Ishikawa (cell line): Measurements from ENCODE around the gene RAD51B.

Experiments
- CEBPB ChIP-seq: IDR thresholded peaks from 2 replicates; pipeline ENCODE4 v1.6.1; 2012
- CREB1 ChIP-seq: IDR thresholded peaks from 2 replicates; pipeline ENCODE4 v1.6.1; 2012; ENCODE audit warnings: low read depth
- EGR1 ChIP-seq: IDR thresholded peaks from 2 replicates; pipeline ENCODE4 v1.6.1; 2012
- EP300 ChIP-seq: IDR thresholded peaks from 2 replicates; pipeline ENCODE4 v1.6.1; 2012; ENCODE audit warnings: borderline replicate concordance
- FOXM1 ChIP-seq: IDR thresholded peaks from 2 replicates; pipeline ENCODE4 v1.6.1; 2012; ENCODE audit warnings: low read depth, borderline replicate concordance
- NFIC ChIP-seq: IDR thresholded peaks from 2 replicates; pipeline ENCODE4 v1.6.1; 2012
- RAD21 ChIP-seq: IDR thresholded peaks from 2 replicates; pipeline ENCODE4 v1.6.1; 2012; ENCODE audit warnings: low read depth
- TAF1 ChIP-seq: IDR thresholded peaks from 2 replicates; pipeline ENCODE4 v1.6.1; 2012; ENCODE audit warnings: low read depth, mild to moderate bottlenecking
- TCF12 ChIP-seq: IDR thresholded peaks from 2 replicates; pipeline ENCODE4 v1.6.1; 2012; ENCODE audit warnings: low read depth
- TEAD4 ChIP-seq: IDR thresholded peaks from 2 replicates; pipeline ENCODE4 v1.6.1; 2012
- YY1 ChIP-seq: IDR thresholded peaks from 2 replicates; pipeline ENCODE4 v1.6.1; 2012; ENCODE audit warnings: low read depth
- ZBTB7A ChIP-seq: IDR thresholded peaks from 2 replicates; pipeline ENCODE4 v1.6.1; 2012; ENCODE audit warnings: low read depth
- TF ChIP-seq, protein P1 (sequence below): IDR thresholded peaks from 2 replicates; pipeline ENCODE4 v1.6.1; 2012
- TF ChIP-seq, protein P2 (sequence below): IDR thresholded peaks from 2 replicates; pipeline ENCODE4 v1.6.1; 2012
- TF ChIP-seq, protein P3 (sequence below): IDR thresholded peaks from 2 replicates; pipeline ENCODE4 v1.6.1; 2012; ENCODE audit warnings: low read depth, mild to moderate bottlenecking

Gene RAD51B

DNA sequence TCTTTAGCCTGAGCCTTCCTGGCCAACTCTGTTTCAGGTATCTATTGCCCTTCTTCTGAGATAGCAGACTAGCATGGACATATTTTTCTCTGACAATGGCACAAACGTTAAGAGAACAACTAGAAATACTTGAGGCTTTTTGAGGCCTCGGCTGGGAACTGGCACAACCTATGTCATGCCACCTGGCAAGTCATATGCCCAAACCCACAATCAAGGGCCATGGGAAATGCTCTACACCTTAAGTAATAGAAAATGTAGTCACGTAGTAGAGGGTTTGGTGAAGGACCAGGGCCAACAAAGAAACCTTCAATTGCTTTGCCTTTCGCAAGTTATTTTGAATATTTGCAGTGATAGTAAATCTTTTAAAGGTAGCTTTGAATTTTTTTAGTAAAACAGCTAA is 647.8 kb downstream of the RAD51B start:
- TF ChIP-seq RAD21: no peak

DNA sequence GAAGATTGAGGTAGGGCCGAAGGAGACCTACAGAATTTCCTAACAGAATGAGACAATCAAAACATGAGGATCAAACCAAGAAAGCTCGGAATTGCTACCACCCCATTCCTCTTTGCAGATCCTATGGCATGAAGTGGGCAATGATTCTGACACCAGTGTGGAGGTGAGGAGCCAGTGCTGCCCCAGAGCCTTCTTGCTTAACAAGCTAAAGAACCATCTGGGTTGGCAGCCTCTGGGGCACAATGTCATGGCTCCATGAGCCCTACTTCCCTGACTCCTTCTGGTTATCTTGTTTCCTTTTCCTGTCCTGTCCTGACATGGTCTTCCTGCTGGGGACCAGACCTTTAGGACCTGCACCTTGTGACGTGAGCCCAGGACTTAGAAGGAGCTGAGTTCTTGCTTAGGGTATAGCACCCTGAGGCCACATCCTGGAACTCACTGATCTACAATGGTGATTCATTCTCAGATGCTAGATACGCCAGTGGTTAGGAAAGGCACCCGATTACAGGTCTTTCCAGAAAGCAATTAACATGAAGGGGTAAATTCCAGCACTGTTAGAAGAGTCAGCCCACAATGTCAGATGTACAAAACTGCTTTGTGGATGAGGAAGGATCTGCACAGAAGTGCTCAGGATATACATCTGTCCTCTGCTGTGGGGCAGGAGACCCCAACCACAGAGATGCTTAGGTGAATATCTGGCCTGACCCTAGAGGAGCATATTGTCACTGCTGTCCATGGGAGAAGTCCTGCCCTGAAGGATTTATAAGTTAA is 649.0 kb downstream of the RAD51B start:
- TF ChIP-seq FOXM1: no peak
- TF ChIP-seq TEAD4: no peak
- no peak for TF ChIP-seq EGR1
- no peak for TF ChIP-seq RAD21

DNA sequence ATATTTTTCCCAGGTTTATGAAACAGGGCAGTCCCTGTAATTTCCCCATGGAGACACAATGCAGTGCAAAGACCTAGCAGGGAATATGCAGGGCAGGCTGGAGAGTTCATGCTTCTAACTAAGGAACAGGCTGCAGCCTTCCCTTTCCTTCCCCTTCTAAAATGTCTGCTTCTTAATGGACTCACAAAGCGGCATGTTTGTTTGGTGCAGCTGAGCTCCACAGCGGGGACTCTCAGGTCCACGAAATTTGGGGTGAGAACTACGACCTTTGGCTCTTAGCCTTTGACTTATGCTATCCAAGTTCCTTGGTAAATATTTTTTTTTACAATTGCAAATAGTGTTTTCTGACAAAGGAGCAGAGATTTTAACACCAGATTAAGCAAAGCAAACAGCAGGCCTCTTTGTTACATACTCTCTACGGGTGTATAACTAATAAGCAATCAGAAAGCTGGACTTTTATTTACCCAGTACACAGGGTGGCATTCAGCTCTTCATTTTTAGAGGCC is 649.7 kb downstream of the RAD51B start:
- TF ChIP-seq EP300: no peak
- TF ChIP-seq, protein P1, sequence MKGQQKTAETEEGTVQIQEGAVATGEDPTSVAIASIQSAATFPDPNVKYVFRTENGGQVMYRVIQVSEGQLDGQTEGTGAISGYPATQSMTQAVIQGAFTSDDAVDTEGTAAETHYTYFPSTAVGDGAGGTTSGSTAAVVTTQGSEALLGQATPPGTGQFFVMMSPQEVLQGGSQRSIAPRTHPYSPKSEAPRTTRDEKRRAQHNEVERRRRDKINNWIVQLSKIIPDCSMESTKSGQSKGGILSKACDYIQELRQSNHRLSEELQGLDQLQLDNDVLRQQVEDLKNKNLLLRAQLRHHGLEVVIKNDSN: no peak
- no peak for TF ChIP-seq EGR1
- no peak for TF ChIP-seq TEAD4
- no peak for TF ChIP-seq RAD21
- no peak for TF ChIP-seq TAF1
- TF ChIP-seq NFIC: no peak
- TF ChIP-seq, protein P2, sequence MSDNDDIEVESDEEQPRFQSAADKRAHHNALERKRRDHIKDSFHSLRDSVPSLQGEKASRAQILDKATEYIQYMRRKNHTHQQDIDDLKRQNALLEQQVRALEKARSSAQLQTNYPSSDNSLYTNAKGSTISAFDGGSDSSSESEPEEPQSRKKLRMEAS: no peak
- TF ChIP-seq CEBPB: no peak
- no peak for TF ChIP-seq CREB1
- no peak for TF ChIP-seq YY1
- TF ChIP-seq, protein P3, sequence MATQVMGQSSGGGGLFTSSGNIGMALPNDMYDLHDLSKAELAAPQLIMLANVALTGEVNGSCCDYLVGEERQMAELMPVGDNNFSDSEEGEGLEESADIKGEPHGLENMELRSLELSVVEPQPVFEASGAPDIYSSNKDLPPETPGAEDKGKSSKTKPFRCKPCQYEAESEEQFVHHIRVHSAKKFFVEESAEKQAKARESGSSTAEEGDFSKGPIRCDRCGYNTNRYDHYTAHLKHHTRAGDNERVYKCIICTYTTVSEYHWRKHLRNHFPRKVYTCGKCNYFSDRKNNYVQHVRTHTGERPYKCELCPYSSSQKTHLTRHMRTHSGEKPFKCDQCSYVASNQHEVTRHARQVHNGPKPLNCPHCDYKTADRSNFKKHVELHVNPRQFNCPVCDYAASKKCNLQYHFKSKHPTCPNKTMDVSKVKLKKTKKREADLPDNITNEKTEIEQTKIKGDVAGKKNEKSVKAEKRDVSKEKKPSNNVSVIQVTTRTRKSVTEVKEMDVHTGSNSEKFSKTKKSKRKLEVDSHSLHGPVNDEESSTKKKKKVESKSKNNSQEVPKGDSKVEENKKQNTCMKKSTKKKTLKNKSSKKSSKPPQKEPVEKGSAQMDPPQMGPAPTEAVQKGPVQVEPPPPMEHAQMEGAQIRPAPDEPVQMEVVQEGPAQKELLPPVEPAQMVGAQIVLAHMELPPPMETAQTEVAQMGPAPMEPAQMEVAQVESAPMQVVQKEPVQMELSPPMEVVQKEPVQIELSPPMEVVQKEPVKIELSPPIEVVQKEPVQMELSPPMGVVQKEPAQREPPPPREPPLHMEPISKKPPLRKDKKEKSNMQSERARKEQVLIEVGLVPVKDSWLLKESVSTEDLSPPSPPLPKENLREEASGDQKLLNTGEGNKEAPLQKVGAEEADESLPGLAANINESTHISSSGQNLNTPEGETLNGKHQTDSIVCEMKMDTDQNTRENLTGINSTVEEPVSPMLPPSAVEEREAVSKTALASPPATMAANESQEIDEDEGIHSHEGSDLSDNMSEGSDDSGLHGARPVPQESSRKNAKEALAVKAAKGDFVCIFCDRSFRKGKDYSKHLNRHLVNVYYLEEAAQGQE: no peak
- TF ChIP-seq TCF12: no peak
- TF ChIP-seq ZBTB7A: no peak
- TF ChIP-seq FOXM1: no peak

DNA sequence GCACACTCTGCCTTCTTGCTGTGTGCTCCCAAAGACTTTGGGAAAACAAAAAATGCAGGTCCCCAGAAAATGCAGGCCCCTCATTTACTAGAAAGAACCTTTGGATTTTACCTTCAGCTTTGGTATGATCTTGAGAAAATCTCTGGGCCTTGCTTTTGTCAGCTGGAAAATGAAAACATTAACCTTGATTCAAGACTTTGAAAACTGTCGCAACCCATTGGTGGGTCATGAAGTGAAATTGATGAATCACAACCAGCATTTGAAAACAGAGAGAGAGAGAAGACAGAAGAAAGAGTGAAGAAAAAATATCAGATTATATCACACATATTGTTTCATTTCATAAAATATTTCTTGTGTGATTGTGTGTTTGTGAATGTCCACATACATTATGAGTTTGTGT is 650.8 kb downstream of the RAD51B start:
- TF ChIP-seq YY1: no peak
- no peak for TF ChIP-seq TEAD4
- TF ChIP-seq TAF1: no peak
- TF ChIP-seq TCF12: no peak
- TF ChIP-seq FOXM1: no peak
- no peak for TF ChIP-seq CEBPB
- no peak for TF ChIP-seq EGR1
- no peak for TF ChIP-seq EP300
- TF ChIP-seq, protein P2: no peak
- no peak for TF ChIP-seq CREB1
- no peak for TF ChIP-seq ZBTB7A
- TF ChIP-seq, protein P1: no peak
- TF ChIP-seq, protein P3: no peak
- no peak for TF ChIP-seq NFIC
- TF ChIP-seq RAD21: no peak

DNA sequence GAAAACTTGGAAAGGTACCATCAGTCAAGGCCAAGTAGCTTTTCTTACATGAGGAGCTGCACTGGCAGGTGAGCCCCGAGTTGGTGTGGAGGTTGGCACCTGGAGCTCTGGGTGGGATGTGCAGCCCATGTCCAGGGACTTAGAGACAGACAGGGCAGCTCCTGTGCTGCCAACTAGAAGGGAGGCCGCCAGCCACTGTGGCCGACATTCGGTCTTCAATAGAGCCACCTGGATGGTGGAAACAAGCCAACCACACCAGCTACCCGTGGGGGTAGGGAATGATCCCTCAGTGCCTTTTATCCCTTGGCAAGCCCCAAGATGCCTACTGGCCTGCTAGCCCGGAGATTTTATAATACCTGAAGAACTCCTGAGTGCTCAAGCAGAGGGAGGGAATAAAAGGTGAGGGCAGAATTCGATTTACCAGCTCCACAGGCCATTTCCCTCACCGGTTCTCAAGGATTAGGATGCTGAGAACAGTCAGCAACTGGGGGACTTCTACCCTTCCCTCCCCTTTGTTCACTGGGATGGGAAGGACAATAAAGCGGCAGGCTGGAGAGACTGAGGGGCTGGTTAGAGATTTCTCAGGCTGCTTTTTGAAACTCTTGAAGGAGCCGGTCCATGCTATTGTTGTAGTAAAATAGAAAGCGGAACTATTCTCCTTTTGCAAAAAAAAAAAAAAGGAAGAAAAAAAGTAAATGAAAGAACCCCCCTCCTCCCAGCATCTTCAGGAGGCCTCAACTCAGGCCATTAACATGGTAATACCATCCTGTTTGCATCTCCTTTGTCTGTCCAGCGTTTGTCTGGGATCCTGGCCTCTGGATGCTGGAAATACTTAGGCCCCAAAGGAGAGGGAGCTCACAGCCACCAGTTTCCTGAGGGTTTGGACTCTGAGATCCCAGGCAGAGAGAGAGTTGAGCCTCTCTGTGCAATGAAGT is 651.7 kb downstream of the RAD51B start:
- TF ChIP-seq, protein P3: no peak
- TF ChIP-seq FOXM1: no peak
- TF ChIP-seq, protein P1: no peak
- TF ChIP-seq RAD21: no peak
- TF ChIP-seq CREB1: no peak
- TF ChIP-seq CEBPB: no peak
- TF ChIP-seq YY1: no peak
- TF ChIP-seq, protein P2: no peak
- TF ChIP-seq EGR1: no peak
- TF ChIP-seq NFIC: no peak
- no peak for TF ChIP-seq TEAD4
- TF ChIP-seq EP300: no peak
- no peak for TF ChIP-seq ZBTB7A
- no peak for TF ChIP-seq TCF12
- no peak for TF ChIP-seq TAF1
